IPS-18c (cell line): ENCODE results near the gene CDC14A.

Experiments
- H3K4me3 ChIP-seq: 2 replicates; pipeline ENCODE4 v1.7.0; 2013; ENCODE audit warnings: low read depth, mild to moderate bottlenecking, low read length, moderate library complexity; ENCODE audit not compliant: insufficient read depth
- H3K9me3 ChIP-seq: one replicate; pipeline ENCODE4 v1.6.1; 2013; ENCODE audit warnings: mild to moderate bottlenecking, low read length, moderate library complexity; ENCODE audit not compliant: control insufficient read depth, insufficient read depth

CDC14A gene

DNA sequence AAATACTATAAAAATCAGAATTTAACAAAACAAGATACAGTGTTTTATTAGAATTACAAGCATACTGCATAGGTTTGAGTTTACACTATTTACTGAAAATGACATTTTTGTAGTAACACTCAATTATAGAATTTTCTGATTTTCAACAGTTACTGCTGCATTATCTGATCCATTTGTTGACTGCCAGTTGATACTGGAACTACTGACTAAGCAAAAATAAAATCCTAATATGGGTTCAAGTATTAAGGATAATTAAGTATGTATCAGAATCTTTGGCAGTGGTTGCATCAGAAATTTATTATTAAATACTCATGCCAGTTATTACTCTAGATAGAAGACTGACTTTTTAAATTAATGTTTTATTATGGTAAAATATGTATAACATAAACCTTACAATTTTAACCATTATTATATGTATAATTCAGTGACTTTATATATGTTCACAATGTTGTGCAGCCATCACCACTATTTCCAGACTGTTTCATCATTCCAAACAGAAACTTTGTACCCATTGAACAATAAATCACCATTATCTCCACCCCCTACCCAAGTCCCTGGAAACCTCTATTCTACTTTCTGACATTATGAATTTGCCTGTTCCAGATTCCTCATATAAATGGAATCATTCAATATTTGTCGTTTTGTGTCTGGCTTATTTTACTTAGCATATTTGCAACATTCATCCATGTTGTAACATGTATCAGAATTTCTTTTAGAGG lies 127.5 kb downstream of the CDC14A start:
- no peaks in the 10 kb centered on the region for H3K9me3 ChIP-seq
- H3K4me3 ChIP-seq, result no peak overlapping the region

DNA sequence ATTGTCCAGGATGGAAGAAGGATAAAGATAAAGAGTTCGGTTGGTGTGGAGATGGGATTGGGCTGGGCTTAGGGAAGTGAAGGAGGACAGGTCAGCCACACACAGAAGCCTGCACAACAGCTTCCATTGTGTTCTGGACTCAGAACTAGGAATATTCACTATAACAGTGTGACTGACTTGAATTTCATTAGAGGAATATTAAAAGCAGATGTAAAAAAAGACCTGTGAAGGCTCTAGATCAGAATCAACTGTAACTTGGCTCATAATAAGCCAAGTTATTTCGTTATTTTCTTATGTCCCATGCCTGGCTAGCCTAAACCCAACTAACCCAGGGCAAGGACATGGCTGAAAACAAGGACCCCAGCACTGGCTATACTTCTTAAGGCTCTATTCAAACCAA lies 129.0 kb downstream of the CDC14A start:
- no peaks in the 10 kb centered on the region for H3K9me3 ChIP-seq
- no peak overlapping the region for H3K4me3 ChIP-seq

DNA sequence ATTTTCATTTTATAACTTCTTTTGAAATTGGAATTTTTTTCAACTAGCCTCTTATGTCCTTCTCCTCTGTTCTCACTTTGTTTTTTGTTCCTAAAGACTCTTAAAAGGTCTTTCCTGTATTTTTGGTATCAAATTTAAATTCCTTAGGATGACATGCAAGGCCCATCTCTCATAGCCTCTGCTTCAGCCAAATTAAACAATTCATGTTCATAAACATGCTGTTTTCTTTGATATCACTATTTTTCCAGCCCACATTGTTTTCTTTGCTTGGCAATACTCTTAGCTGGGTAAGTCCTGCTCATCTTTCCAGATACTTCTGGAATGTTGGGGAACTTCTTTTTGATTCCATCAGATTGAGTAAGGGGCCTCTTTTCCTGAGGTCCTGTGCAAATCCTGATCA lies 129.9 kb downstream of the CDC14A start:
- H3K9me3 ChIP-seq, result no peaks in the 10 kb centered on the region

DNA sequence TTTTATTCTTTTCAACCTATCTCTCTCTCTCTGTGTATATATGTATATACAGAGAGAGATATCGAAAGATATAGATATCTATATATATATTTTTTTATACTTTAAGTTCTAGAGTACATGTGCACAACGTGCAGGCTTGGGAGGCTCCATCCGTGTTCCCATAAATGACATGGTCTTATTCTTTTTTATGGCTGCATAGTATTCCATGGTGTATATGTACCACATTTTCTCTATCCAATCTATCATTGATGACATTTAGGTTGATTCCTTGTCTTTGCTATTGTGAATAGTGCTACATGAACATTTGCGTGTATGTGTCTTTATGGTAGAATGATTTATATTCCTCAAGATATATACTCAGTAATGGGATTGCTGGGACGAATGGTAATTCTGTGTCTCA lies 130.4 kb downstream of the CDC14A start:
- H3K9me3 ChIP-seq, result no peaks in the 10 kb centered on the region
- no peak overlapping the region for H3K4me3 ChIP-seq

More for the DNA sequence above, 129.9 kb downstream of the CDC14A start:
- no peak overlapping the region for H3K4me3 ChIP-seq

DNA sequence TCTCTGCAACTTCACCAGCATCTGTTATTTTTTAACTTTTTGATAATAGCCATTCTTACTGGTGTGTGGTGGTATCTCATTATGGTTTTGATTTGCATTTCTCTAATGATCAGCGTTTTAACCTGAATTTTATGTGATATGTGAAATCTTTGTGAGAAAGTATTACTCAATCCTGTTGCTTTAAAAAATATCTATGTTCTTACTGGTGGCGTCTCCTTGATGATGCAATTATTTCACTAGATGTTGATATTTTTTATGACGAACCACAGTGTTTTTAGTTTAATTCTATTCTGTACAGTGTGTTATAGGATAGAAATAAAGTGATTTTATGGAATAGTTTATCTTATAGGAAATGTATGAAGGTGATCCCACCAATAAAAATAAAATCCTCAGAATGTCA lies 130.9 kb downstream of the CDC14A start:
- Histone ChIP-seq H3K9me3 (no peaks in the 10 kb centered on the region), H3K4me3 (no peak overlapping the region)

DNA sequence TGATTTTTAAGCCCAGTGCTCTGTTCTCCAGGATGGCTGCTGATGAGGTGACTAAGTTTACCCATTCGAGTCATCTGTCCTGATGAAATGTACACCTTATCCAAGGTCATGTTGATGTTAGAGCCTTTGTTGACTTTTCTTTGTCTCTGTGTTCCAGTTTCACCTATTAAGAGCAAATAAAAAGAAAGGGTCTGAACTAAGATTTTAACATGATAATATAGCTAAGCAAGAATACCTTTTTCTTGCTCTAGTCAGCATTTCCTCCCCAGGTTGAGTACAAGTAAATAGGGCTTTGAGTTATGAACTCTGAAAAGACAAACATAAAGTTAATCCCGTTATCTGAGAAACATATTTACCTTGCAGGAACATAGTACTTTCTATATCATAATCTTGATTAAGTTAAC lies 133.6 kb downstream of the CDC14A start:
- H3K4me3 ChIP-seq, result no peak overlapping the region
- H3K9me3 ChIP-seq, result no peaks in the 10 kb centered on the region

DNA sequence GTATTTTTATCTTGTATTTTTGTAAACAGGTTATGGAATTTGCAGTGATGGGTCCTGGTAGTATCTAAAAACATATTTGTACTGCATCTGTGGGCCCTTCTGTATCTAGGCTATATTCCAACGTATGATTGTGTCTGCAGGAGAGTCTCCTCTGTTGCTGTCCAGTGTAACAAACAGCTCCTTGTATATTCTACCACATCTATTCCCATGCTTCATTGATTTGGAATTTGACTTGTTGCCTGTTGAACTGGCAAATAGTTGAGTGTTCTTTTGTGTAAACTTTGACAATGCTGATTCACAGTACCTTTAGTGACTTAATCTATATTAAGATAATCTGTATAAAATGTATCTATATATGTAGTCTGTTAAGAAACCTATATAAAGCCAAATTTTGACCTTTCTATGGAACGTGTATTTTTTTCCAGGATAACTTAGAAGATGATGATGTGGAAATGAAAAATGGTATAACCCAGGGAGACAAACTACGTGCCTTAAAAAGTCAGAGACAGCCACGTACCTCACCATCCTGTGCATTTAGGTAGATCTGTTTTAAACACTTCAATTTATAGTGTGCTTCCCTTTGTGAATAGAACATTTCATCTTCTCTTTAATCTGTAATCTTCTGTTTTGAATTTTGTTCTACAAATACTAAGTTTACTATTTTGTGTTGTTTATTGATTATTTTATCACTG lies 142.2 kb downstream of the CDC14A start:
- Histone ChIP-seq H3K9me3 (no peaks in the 10 kb centered on the region), H3K4me3 (no peak overlapping the region)

DNA sequence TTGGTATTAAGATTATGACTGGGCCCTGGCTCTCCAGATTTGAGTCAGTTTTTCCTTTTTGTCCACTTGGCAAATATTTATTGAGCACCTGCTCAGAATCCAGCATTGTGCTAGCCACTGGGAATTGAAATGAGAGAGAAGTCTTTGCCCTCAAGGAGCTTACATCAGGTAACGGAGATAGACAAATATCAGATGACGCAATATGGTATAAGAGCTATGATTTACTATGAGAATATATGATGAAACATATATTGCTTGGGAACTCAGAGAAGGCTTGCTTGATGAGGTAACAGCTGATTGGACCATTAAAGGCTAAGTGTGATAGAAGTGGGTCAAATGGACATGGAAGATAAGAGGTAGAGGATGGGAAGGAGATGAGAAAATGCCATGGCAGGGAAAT lies 144.6 kb downstream of the CDC14A start:
- no peak overlapping the region for H3K4me3 ChIP-seq
- no peaks in the 10 kb centered on the region for H3K9me3 ChIP-seq

DNA sequence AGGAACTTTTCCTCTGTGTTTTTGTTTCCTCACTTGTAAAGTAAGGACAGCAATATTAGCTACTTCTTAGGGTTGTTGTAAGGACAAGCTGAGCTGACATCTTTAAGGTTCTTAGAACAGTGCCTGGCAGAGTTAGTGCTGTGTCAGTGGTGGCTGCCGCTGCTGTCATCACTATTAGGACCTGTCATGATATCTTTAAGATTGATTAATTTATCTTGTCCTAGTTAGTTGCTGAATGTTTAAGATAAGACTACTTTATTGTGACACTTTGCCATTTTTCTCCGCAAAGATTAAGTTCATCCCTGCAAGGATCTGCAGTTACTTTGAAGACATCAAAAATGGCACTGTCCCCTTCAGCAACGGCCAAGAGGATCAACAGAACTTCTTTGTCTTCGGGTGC lies 145.5 kb downstream of the CDC14A start:
- H3K4me3 ChIP-seq, result no peak overlapping the region
- H3K9me3 ChIP-seq, result no peaks in the 10 kb centered on the region

DNA sequence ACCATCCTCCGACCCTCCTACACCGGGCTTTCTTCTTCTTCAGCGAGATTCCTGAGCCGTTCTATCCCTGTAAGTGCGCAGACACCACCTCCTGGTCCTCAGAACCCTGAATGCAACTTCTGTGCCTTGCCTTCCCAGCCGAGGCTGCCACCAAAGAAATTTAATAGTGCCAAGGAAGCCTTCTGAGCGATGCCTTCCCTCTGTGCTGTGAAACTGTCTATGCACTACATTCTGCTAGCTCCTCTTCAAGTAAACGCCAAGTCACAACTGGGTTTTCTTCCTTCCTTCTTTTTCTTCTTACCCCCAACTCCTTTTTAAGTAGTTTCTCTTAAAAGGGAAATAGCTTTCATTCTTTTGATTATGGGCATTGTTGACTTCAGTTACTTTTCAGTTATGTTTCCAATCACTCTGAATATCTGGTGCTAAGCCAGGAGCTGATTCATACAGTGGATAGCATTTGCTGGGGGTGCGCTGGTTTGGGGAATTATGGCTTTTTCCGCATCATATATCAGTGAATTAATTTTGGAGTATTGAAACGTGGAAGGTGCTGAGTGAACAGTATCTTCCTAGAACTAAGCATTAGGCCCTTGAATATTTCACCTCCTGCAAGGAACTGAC lies 147.0 kb downstream of the CDC14A start:
- H3K4me3 ChIP-seq, result no peak overlapping the region
- no peaks in the 10 kb centered on the region for H3K9me3 ChIP-seq

DNA sequence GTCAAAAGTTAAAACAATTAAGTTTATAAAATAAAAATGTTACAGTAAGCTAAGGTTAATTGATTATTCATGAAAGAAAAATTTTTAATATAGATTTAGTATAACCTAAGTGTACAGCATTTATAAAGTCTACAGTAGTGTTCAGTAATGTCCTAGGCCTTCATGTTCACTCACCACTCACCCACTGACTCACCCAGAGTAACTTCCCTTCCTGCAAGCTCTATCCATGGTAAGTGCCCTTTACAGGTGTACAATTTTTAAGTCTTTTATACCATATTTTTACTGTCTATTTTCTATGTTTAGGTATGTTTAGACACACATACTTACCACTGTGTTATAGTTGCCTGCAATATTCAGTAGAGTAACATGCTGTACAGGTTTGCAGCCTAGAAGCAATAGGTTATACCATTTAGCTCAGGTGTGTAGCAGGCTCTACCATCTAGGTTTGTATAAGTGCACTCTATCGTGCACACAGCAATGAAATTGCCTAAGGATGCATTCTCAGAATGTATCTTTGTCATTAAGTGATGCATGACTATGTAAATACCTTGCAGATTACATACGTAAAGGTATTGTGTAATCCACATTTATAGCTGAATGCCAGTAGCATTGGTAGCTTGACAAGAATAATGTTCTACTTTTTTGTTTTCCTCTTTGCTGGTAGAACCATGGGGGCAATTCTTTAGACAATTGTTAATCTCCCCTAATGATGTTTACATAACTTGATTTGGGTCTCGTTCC lies 149.9 kb downstream of the CDC14A start:
- Histone ChIP-seq H3K9me3 (no peaks in the 10 kb centered on the region), H3K4me3 (no peak overlapping the region)

DNA sequence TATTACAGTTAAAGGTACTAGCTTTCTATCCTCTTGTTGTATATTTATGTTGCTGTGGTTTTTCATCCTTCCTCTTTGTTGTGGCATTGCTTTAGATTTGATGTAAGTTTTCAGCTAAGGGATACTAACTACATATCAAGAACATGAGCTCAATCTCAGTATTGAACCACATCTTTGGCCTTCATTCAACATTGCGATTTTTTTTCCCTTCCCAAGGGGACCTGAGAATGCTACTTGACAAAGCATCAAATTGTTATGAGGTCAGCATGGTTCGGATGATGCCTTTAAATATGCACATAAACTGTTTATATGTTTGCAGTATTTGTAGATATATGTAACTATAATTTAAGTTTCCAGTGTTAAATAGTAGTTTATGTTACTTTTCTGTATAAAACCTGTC lies 153.9 kb downstream of the CDC14A start:
- H3K9me3 ChIP-seq, result no peaks in the 10 kb centered on the region
- no peak overlapping the region for H3K4me3 ChIP-seq

DNA sequence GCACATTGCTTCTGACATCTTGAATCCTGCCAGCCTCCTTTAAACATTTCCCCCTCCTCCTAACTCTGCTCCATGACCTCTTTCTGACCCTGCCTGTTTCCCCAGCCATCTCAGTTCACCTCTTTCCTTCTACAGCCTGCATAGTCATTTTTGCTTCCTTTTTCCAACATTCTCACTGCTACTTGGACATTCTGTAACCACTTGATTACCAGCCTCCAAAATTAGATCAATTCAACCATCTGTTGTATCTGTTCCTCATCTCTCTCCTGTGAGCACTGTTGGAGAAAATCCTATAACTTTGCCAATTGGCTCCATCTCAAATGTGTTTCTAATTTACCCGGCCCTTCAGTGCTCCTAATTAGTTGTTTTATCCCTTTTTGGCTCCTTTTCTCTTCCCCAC lies 158.1 kb downstream of the CDC14A start:
- H3K9me3 ChIP-seq, result no peaks in the 10 kb centered on the region
- no peak overlapping the region for H3K4me3 ChIP-seq

DNA sequence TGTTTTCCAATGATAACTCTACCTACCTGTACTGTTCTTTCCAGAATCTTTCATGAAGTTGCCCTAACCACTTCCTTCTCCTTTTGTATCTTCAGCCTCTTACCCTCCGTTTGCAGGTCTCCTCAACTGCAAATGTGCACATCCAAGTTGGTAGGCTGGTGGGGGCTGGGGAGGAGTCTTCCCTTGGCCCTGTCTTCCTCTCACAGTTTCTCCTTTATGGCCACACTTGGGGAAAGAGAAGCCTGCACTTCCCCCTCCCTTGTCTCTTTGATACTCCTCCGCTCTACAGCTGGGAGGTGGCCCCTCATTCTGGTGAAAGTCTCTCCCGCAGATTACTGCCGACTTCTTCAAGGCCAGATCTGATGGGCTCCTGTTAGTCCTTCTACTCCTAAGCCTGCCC lies 158.8 kb downstream of the CDC14A start:
- Histone ChIP-seq H3K4me3 (no peak overlapping the region), H3K9me3 (no peaks in the 10 kb centered on the region)

DNA sequence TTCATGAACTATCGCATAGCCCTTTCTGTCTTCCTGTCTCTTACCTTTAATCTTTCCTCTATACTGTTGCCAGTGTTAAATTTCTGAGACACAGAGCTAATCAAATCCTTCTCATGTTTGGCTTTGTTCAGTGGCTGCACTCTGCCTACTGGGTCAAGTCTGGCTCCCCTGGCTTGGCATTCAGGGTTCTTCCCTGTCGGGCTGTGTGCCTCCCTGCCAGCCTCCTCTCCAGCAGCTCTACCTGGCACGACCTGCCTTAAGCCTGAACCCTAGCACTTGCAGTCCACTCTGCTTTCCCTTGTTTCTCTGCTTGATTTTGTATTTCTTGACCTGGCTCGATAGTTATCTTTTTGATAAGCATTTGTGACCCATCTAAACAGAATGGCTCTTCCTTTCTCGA lies 159.5 kb downstream of the CDC14A start:
- Histone ChIP-seq H3K4me3 (no peak overlapping the region), H3K9me3 (no peaks in the 10 kb centered on the region)

DNA sequence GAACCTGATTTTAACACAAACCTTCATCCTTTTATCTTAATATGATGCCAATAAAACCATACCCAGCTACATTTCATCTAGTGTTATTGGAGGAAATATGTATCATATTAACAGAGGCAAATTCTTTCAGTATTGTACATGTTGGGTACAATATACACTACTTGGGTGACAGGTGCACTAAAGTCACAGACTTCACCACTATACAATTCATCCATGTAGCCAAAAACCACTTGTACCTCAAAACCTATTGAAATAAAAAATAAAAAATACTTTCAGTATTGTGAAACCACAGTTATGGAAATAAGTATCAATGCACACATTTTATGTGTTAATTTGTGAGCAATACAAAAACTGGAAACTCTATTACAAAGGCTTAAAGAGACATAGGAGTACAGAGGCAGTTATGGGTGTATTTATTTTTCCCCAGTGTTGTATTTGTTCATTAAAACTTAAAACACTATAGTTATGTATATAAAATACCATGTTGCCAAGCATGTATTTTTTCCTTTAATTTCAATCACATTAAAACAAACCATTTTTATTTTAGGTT lies 160.6 kb downstream of the CDC14A start:
- Histone ChIP-seq H3K4me3 (no peak overlapping the region), H3K9me3 (no peaks in the 10 kb centered on the region)

DNA sequence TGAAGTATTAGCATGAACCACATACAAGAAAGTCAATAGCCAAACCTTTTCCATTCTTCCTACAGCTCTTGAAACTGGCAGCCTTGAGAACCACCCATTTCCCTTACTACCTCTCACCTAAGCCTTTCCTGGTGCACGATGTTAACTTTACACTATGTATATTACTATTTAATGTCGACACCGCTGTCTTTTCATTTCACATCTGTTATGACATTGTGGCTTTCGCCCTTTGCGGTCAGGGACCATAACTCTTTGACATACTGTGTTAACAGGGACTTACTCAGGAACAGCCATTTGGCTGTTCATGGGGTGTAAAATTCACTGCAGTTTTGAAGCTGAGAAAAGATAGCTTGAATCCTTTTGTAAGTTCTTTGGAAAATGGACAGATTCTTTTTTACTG lies 164.6 kb downstream of the CDC14A start:
- Histone ChIP-seq H3K9me3 (no peaks in the 10 kb centered on the region), H3K4me3 (no peak overlapping the region)
